ENCODE measurements around the gene LIPC.

DNA sequence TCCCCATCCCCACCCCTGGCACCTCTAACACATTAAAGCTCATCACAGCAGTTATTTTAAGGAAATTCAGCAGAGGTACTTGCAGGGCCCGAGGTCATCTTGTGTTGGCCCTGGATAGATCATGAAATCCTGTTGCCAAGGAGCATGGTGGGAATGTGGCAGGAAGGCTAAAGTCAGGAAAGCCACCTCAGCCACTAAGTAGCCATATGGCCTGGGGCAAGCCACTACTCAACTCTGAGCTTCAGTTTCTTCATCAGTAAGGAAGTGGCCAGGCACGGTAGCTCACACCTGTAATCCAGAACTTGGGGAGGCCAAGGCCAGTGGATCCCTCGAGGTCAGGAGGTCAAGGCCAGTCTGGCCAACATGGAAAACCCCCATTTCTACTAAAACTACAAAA is 55.9 kb downstream of the LIPC start:
- TF ChIP-seq GATA2 (IDR thresholded peaks at IDR 0.05; ENCODE audit: low read depth, low read length): no peak
- TF ChIP-seq GATA3 (IDR thresholded peaks at IDR 0.05; ENCODE audit: low read depth, low read length): no peak
